ENCODE measurements around the gene KCNJ2. TPM values are rescaled to one million over a fixed set of nuclear protein-coding genes. Genes with fewer than 3 reads are reported as not detected.

KCNJ2 gene
- total and polyA plus RNA-seq, 7 donors = 0.60 to 2.5 (median 2.1) TPM

- H3K36me3 ChIP-seq = no peaks in the 10 kb centered on the region
- no peaks in the 10 kb centered on the region for H3K27me3 ChIP-seq
- no peaks in the 10 kb centered on the region for H3K9me3 ChIP-seq
- DNase-seq = no peak
- H3K4me1 ChIP-seq = no peaks in the 10 kb centered on the region
- no peak overlapping the region for H3K4me3 ChIP-seq
- TF ChIP-seq POLR2AphosphoS5 (IDR thresholded peaks at IDR 0.05) (no peak), CTCF (IDR thresholded peaks at IDR 0.05) (peak; percentile 14 to 70 (median 50)), EP300 (IDR thresholded peaks at IDR 0.05) (no peak), POLR2A (IDR thresholded peaks at IDR 0.05) (no peak)
- intact Hi-C loops (cut with DNase I) = loop anchor here (2.0 to 5.0 kb wide), 3 partner anchors 537 to 617 kb away; no protein-coding TSS in a partner anchor
- 25 to 34% methylated on average over 6 of the region's 6 CpGs for WGBS, 2 donors
- H3K27ac ChIP-seq = no peak overlapping the region
These were observed 25.0 kb upstream of the KCNJ2 start for GRCh38 chr17:70144260-70144846.

GRCh38 chr17:70153210-70153609 lies 16.1 kb upstream of the KCNJ2 start:
- no peak for TF ChIP-seq CTCF (IDR thresholded peaks at IDR 0.05)
- TF ChIP-seq POLR2A (IDR thresholded peaks at IDR 0.05) = no peak
- no peak for TF ChIP-seq EP300 (IDR thresholded peaks at IDR 0.05)
- Histone ChIP-seq H3K27me3 (no peaks in the 10 kb centered on the region), H3K27ac (no peak overlapping the region), H3K4me3 (no peak overlapping the region), H3K36me3 (no peaks in the 10 kb centered on the region), H3K4me1 (no peaks in the 10 kb centered on the region), H3K9me3 (no peaks in the 10 kb centered on the region)
- intact Hi-C loops (cut with DNase I) = no loop called here
- 93 to 94% methylated on average over 3 of the region's 3 CpGs for WGBS, 2 donors
- DNase-seq = no peak

- H3K9me3 ChIP-seq = no peaks in the 10 kb centered on the region
- intact Hi-C loops (cut with DNase I) = no loop called here
- H3K4me1 ChIP-seq = no peaks in the 10 kb centered on the region
- TF ChIP-seq POLR2AphosphoS5 (IDR thresholded peaks at IDR 0.05) (no peak), EP300 (IDR thresholded peaks at IDR 0.05) (no peak), CTCF (IDR thresholded peaks at IDR 0.05) (no peak), POLR2A (IDR thresholded peaks at IDR 0.05) (no peak)
- 82% methylated on average over 4 of the region's 4 CpGs for WGBS, 2 donors
- H3K27me3 ChIP-seq = no peaks in the 10 kb centered on the region
- no peak for DNase-seq
- no peak overlapping the region for H3K27ac ChIP-seq
- no peaks in the 10 kb centered on the region for H3K36me3 ChIP-seq
- no peak overlapping the region for H3K4me3 ChIP-seq
These were observed 12.2 kb upstream of the KCNJ2 start for GRCh38 chr17:70157151-70157550.

- TF ChIP-seq EP300 (IDR thresholded peaks at IDR 0.05) = no peak
- TF ChIP-seq POLR2A (IDR thresholded peaks at IDR 0.05) = no peak
- no peak for TF ChIP-seq CTCF (IDR thresholded peaks at IDR 0.05)
- TF ChIP-seq POLR2AphosphoS5 (IDR thresholded peaks at IDR 0.05) = no peak
- intact Hi-C loops (cut with DNase I) = no loop called here
- no peaks in the 10 kb centered on the region for H3K4me1 ChIP-seq
- H3K4me3 ChIP-seq = no peak overlapping the region
- 87 to 88% methylated on average over 4 of the region's 4 CpGs for WGBS, 2 donors
- no peak for DNase-seq
- no peaks in the 10 kb centered on the region for H3K27me3 ChIP-seq
- no peaks in the 10 kb centered on the region for H3K9me3 ChIP-seq
- no peaks in the 10 kb centered on the region for H3K36me3 ChIP-seq
- H3K27ac ChIP-seq = no peak overlapping the region
These were observed 11.2 kb upstream of the KCNJ2 start for GRCh38 chr17:70158180-70158579.

GRCh38 chr17:70158591-70158990 lies 10.7 kb upstream of the KCNJ2 start:
- whole genome bisulfite sequencing, 2 donors = 86 to 87% methylated on average over 6 of the region's 6 CpGs

More at GRCh38 chr17:70158591-70158990, 10.7 kb upstream of the KCNJ2 start:
- TF ChIP-seq EP300 (IDR thresholded peaks at IDR 0.05) (no peak), POLR2A (IDR thresholded peaks at IDR 0.05) (no peak), CTCF (IDR thresholded peaks at IDR 0.05) (no peak), POLR2AphosphoS5 (IDR thresholded peaks at IDR 0.05) (no peak)
- intact Hi-C loops (cut with DNase I) = no loop called here
- H3K4me3 ChIP-seq = no peak overlapping the region
- no peak for DNase-seq
- H3K27me3 ChIP-seq = no peaks in the 10 kb centered on the region
- no peaks in the 10 kb centered on the region for H3K36me3 ChIP-seq
- no peaks in the 10 kb centered on the region for H3K4me1 ChIP-seq
- no peaks in the 10 kb centered on the region for H3K9me3 ChIP-seq
- no peak overlapping the region for H3K27ac ChIP-seq
